Raji (cell line): ENCODE results near the gene NPHP4.

ENCODE experiments used
- POLR2A ChIP-seq: IDR thresholded peaks from 2 replicates; pipeline ENCODE4 v1.6.1; 2011; ENCODE audit warnings: low read depth, low read length, control low read depth; ENCODE audit not compliant: insufficient read depth

Gene NPHP4

GRCh38 chr1:6000444-6001288 lies 8.4 kb upstream of the NPHP4 start:
- TF ChIP-seq POLR2A, result no peak

- TF ChIP-seq POLR2A, result no peak
Measured at GRCh38 chr1:5999711-6000443, 7.7 kb upstream of the NPHP4 start.

- TF ChIP-seq POLR2A, result no peak
Measured at GRCh38 chr1:5998906-5999301, 6.7 kb upstream of the NPHP4 start.

GRCh38 chr1:5998051-5998905 lies 6.1 kb upstream of the NPHP4 start:
- TF ChIP-seq POLR2A, result no peak

GRCh38 chr1:5997316-5997715 lies 5.1 kb upstream of the NPHP4 start:
- TF ChIP-seq POLR2A, result no peak

- TF ChIP-seq POLR2A, result no peak
Measured at GRCh38 chr1:5996641-5997270, 4.5 kb upstream of the NPHP4 start.

GRCh38 chr1:5995871-5996630 lies 3.8 kb upstream of the NPHP4 start:
- no peak for TF ChIP-seq POLR2A

GRCh38 chr1:5994713-5995621 lies 2.7 kb upstream of the NPHP4 start:
- TF ChIP-seq POLR2A, result no peak

- no peak for TF ChIP-seq POLR2A
Measured at GRCh38 chr1:5993556-5994491, 1.6 kb upstream of the NPHP4 start.

- no peak; the same call in 1 of the 2 replicates for TF ChIP-seq POLR2A
Measured at GRCh38 chr1:5992814-5993555, 760 bp upstream of the NPHP4 start.

GRCh38 chr1:5991381-5992025 lies 722 bp downstream of the NPHP4 start:
- TF ChIP-seq POLR2A, result no peak
